ENCODE data around the gene PTPN23. TPM values are rescaled to one million over a fixed set of nuclear protein-coding genes. Genes with fewer than 3 reads are reported as not detected.

The PTPN23 gene
- polyA plus RNA-seq, 1 donor from 2014 or later: 36.2 TPM

DNA sequence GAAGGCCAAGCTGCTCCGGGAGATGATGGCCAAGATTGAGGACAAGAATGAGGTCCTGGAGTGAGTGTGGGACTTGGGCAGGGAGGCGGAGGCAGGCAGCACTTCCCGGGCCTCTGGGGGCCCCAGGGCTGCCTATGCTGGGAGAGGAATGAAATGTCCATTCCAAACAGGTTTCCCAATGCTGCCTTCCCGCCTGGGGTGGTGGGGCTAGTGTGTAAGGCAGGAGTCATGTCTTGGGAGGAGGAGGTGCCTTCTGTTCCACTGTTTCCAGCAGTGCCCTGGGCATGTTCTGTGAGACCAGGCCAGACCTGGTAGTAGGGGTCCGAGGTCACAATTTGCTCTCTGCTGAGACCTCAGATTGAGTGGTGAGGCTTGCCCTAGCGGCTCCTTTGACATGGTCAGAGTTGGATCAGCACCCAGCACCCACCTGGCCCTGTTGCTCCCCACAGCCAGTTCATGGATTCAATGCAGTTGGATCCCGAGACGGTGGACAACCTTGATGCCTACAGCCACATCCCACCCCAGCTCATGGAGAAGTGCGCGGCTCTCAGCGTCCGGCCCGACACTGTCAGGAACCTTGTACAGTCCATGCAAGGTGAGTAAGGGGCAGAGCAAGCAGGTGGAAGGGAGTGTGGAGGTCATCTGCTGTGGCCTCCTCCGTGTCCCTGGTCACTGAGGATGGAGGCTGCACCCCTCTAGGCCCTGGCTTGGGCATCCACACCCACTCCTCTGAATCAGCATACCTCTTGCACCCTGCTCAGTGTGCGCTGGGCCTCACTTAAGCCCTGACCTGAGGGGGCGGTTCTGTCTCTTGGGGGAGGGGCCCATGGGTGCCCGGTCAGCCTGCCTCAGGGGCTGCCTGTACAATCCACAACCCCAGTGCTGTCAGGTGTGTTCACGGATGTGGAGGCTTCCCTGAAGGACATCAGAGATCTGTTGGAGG is 27.3 kb downstream of the PTPN23 start:
- Histone ChIP-seq H3K9me2 (ENCODE audit: insufficient read depth, low read length) (no peaks in the 10 kb centered on the region), H3K4me2 (ENCODE audit: low read length) (no peak overlapping the region), H3K4me3 (ENCODE audit: low read length) (no peak overlapping the region), H3K79me2 (replicated peaks; ENCODE audit: insufficient read depth, low read length) (no peaks in the 10 kb centered on the region), H3K27ac (ENCODE audit: low read length) (no peak overlapping the region), H2AFZ (ENCODE audit: low read depth, low read length) (no peak overlapping the region), H4K20me1 (ENCODE audit: insufficient read depth) (no peaks in the 10 kb centered on the region), H3K9me3 (ENCODE audit: low read length) (no peaks in the 10 kb centered on the region), H3K36me3 (ENCODE audit: insufficient read depth, low read length) (no peaks in the 10 kb centered on the region), H3K9ac (ENCODE audit: low read length) (no peak overlapping the region), H3K27me3 (ENCODE audit: insufficient read depth, low read depth, low read length) (no peaks in the 10 kb centered on the region), H3F3A (ENCODE audit: insufficient read depth, low read length, poor library complexity, severe bottlenecking) (no peaks in the 10 kb centered on the region)
- TF ChIP-seq RAD21 (conservative IDR thresholded peaks at IDR 0.05) (no peak), SMC3 (conservative IDR thresholded peaks at IDR 0.05; ENCODE audit: poor library complexity) (no peak), TAF1 (IDR thresholded peaks at IDR 0.05; ENCODE audit: low read depth) (no peak), POLR2AphosphoS5 (IDR thresholded peaks at IDR 0.05) (no peak), MXI1 (conservative IDR thresholded peaks at IDR 0.05; ENCODE audit: poor library complexity, severe bottlenecking) (no peak)

DNA sequence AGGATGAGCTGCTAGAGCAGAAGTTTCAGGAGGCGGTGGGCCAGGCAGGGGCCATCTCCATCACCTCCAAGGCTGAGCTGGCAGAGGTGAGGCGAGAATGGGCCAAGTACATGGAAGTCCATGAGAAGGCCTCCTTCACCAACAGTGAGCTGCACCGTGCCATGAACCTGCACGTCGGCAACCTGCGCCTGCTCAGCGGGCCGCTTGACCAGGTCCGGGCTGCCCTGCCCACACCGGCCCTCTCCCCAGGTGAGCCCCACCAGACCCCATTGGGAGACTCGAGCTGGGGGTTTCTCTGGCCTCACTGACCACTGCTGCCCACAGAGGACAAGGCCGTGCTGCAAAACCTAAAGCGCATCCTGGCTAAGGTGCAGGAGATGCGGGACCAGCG is 28.0 kb downstream of the PTPN23 start:
- Histone ChIP-seq H2AFZ (ENCODE audit: low read depth, low read length) (no peak overlapping the region), H3K9me3 (ENCODE audit: low read length) (no peaks in the 10 kb centered on the region), H3K79me2 (replicated peaks; ENCODE audit: insufficient read depth, low read length) (no peaks in the 10 kb centered on the region), H3K9me2 (ENCODE audit: insufficient read depth, low read length) (no peaks in the 10 kb centered on the region), H3K27ac (ENCODE audit: low read length) (no peak overlapping the region), H3K36me3 (ENCODE audit: insufficient read depth, low read length) (no peaks in the 10 kb centered on the region), H4K20me1 (ENCODE audit: insufficient read depth) (no peaks in the 10 kb centered on the region), H3K4me3 (ENCODE audit: low read length) (no peak overlapping the region), H3F3A (ENCODE audit: insufficient read depth, low read length, poor library complexity, severe bottlenecking) (no peaks in the 10 kb centered on the region), H3K9ac (ENCODE audit: low read length) (no peak overlapping the region), H3K27me3 (ENCODE audit: insufficient read depth, low read depth, low read length) (no peaks in the 10 kb centered on the region), H3K4me2 (ENCODE audit: low read length) (no peak overlapping the region)
- TF ChIP-seq EZH2 (IDR thresholded peaks at IDR 0.05; ENCODE audit: borderline replicate concordance, insufficient read depth, low read length, poor library complexity, severe bottlenecking) (no peak), TAF1 (IDR thresholded peaks at IDR 0.05; ENCODE audit: low read depth) (no peak)

DNA sequence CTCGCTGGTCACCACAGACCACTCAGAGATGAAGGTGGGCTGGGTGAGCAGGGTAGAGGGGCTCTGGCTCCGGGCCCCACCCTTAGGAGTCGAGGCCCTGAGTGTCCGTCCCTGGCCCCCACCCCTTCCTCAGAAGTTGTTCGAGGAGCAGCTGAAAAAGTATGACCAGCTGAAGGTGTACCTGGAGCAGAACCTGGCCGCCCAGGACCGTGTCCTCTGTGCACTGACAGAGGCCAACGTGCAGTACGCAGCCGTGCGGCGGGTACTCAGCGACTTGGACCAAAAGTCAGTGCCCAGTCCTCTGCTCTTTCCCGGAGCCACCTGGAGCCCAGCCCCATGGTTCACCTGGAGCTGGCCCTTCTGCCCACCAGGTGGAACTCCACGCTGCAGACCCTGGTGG is 28.5 kb downstream of the PTPN23 start:
- H3K27me3 ChIP-seq (ENCODE audit: insufficient read depth, low read depth, low read length): no peaks in the 10 kb centered on the region
- TF ChIP-seq, protein P1, sequence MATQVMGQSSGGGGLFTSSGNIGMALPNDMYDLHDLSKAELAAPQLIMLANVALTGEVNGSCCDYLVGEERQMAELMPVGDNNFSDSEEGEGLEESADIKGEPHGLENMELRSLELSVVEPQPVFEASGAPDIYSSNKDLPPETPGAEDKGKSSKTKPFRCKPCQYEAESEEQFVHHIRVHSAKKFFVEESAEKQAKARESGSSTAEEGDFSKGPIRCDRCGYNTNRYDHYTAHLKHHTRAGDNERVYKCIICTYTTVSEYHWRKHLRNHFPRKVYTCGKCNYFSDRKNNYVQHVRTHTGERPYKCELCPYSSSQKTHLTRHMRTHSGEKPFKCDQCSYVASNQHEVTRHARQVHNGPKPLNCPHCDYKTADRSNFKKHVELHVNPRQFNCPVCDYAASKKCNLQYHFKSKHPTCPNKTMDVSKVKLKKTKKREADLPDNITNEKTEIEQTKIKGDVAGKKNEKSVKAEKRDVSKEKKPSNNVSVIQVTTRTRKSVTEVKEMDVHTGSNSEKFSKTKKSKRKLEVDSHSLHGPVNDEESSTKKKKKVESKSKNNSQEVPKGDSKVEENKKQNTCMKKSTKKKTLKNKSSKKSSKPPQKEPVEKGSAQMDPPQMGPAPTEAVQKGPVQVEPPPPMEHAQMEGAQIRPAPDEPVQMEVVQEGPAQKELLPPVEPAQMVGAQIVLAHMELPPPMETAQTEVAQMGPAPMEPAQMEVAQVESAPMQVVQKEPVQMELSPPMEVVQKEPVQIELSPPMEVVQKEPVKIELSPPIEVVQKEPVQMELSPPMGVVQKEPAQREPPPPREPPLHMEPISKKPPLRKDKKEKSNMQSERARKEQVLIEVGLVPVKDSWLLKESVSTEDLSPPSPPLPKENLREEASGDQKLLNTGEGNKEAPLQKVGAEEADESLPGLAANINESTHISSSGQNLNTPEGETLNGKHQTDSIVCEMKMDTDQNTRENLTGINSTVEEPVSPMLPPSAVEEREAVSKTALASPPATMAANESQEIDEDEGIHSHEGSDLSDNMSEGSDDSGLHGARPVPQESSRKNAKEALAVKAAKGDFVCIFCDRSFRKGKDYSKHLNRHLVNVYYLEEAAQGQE (IDR thresholded peaks at IDR 0.05; ENCODE audit: borderline replicate concordance): no peak
- TF ChIP-seq, protein P2, sequence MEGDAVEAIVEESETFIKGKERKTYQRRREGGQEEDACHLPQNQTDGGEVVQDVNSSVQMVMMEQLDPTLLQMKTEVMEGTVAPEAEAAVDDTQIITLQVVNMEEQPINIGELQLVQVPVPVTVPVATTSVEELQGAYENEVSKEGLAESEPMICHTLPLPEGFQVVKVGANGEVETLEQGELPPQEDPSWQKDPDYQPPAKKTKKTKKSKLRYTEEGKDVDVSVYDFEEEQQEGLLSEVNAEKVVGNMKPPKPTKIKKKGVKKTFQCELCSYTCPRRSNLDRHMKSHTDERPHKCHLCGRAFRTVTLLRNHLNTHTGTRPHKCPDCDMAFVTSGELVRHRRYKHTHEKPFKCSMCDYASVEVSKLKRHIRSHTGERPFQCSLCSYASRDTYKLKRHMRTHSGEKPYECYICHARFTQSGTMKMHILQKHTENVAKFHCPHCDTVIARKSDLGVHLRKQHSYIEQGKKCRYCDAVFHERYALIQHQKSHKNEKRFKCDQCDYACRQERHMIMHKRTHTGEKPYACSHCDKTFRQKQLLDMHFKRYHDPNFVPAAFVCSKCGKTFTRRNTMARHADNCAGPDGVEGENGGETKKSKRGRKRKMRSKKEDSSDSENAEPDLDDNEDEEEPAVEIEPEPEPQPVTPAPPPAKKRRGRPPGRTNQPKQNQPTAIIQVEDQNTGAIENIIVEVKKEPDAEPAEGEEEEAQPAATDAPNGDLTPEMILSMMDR (IDR thresholded peaks at IDR 0.05; ENCODE audit: poor library complexity, severe bottlenecking): no peak
- TF ChIP-seq RAD21 (conservative IDR thresholded peaks at IDR 0.05): no peak
- no peak for TF ChIP-seq SMC3 (conservative IDR thresholded peaks at IDR 0.05; ENCODE audit: poor library complexity)
- no peak for TF ChIP-seq TAF1 (IDR thresholded peaks at IDR 0.05; ENCODE audit: low read depth)
- no peak for TF ChIP-seq EP300 (conservative IDR thresholded peaks at IDR 0.05; ENCODE audit: poor library complexity, severe bottlenecking)
- TF ChIP-seq POLR2AphosphoS5 (IDR thresholded peaks at IDR 0.05): no peak
- no peak for TF ChIP-seq MXI1 (conservative IDR thresholded peaks at IDR 0.05; ENCODE audit: poor library complexity, severe bottlenecking)
- no peaks in the 10 kb centered on the region for H3K9me3 ChIP-seq (ENCODE audit: low read length)
- H3K27ac ChIP-seq (ENCODE audit: low read length): no peak overlapping the region
- no peak overlapping the region for H3K4me2 ChIP-seq (ENCODE audit: low read length)
- no peaks in the 10 kb centered on the region for H3K9me2 ChIP-seq (ENCODE audit: insufficient read depth, low read length)
- no peak overlapping the region for H3K9ac ChIP-seq (ENCODE audit: low read length)
- no peaks in the 10 kb centered on the region for H3F3A ChIP-seq (ENCODE audit: insufficient read depth, low read length, poor library complexity, severe bottlenecking)
- no peak overlapping the region for H2AFZ ChIP-seq (ENCODE audit: low read depth, low read length)
- H3K4me3 ChIP-seq (ENCODE audit: low read length): no peak overlapping the region
- H3K36me3 ChIP-seq (ENCODE audit: insufficient read depth, low read length): no peaks in the 10 kb centered on the region
- no peaks in the 10 kb centered on the region for H4K20me1 ChIP-seq (ENCODE audit: insufficient read depth)
- H3K79me2 ChIP-seq (replicated peaks; ENCODE audit: insufficient read depth, low read length): no peaks in the 10 kb centered on the region

Measured in neural cell (in vitro differentiated cells).